Thoracic aorta (tissue), 2 donors: ENCODE results near the gene SELENOK. TPM values are rescaled to one million over a fixed set of nuclear protein-coding genes. Genes with fewer than 3 reads are reported as not detected.

Experiments
- ATAC-seq: fragments of 150-250 bp; one replicate; pipeline ENCODE4 v1.8.0; 2017; ENCODE audit warnings: low read depth; ENCODE audit not compliant: insufficient number of reproducible peaks, low FRiP score
- DNase-seq: peaks from one replicate; pipeline ENCODE4 v3.0.0-alpha.2; 2020; ENCODE audit warnings: low spot score
- H3K27ac ChIP-seq, 2 donors: fragments of 200-600 bp; sonication (generic); 1 replicate in 1 of 2; 2 replicates in 1 of 2; pipeline ENCODE4 v1.5.1; 2016; ENCODE audit warnings: mild to moderate bottlenecking in 2 of 2, moderate library complexity in 2 of 2
- H3K27me3 ChIP-seq: fragments of 200-600 bp; sonication (generic); replicated peaks from 2 replicates; pipeline ENCODE4 v1.6.0; 2016; ENCODE audit warnings: mild to moderate bottlenecking; ENCODE audit not compliant: insufficient read depth
- H3K36me3 ChIP-seq: fragments of 200-600 bp; sonication (generic); one replicate; pipeline ENCODE4 v1.5.1; 2016
- H3K4me1 ChIP-seq, 2 donors: fragments of 200-600 bp; sonication (generic); 1 replicate in 1 of 2; 2 replicates in 1 of 2; pipeline versions ENCODE4 v1.5.1 to v1.6.0; 2016; ENCODE audit warnings: low read depth in 2 of 2, mild to moderate bottlenecking in 1 of 2; ENCODE audit not compliant: control insufficient read depth in 1 of 2
- H3K4me3 ChIP-seq: fragments of 200-600 bp; sonication (generic); 2 replicates; pipeline ENCODE4 v1.5.1; 2016; ENCODE audit warnings: mild to moderate bottlenecking
- H3K9me3 ChIP-seq: fragments of 200-600 bp; sonication (generic); 2 replicates; pipeline ENCODE4 v1.5.1; 2016
- total RNA-seq, 2 donors: library from RNA; depleted of rRNA; stranded (reverse); fragments of >200 nt; gene quantifications; one replicate each; pipeline versions ENCODE4 v1.1.0 to v1.2.3, GENCODE V29; 2016
- TF ChIP-seq, protein P1 (sequence below): fragments of 200-600 bp; sonication (generic); IDR thresholded peaks from one replicate; pipeline ENCODE4 v1.5.1; 2019; ENCODE audit warnings: antibody characterized with exemption

Gene SELENOK
- total RNA-seq, 2 donors from 2014 or later: 22.6 to 36.8 TPM

DNA sequence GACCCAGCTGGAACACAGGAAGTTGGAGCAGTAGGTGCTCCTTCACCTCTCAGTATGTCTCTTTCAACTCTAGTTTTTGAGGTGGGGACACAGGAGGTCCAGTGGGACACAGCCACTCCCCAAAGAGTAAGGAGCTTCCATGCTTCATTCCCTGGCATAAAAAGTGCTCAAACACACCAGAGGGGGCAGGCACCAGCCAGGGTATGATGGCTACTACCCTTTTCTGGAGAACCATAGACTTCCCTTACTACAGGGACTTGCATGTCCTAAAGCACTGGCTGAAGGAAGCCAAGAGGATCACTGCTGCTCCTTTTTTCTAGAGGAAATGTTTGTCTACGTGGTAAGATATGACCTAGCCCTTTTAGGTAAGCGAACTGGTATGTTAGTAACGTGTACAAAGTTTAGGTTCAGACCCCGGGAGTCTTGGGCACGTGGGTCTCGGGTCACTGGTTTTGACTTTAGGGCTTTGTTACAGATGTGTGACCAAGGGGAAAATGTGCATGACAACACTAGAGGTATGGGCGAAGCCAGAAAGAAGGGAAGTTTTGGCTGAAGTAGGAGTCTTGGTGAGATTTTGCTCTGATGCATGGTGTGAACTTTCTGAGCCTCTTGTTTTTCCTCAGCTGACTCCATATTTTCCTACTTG is 33.4 kb downstream of the SELENOK start:
- no peak for DNase-seq
- peaks cover 13% of the 10 kb centered on the region for H3K36me3 ChIP-seq
- H3K27me3 ChIP-seq: no peaks in the 10 kb centered on the region
- no peaks in the 10 kb centered on the region for H3K9me3 ChIP-seq
- H3K27ac ChIP-seq: no peak overlapping the region
- TF ChIP-seq, protein P1, sequence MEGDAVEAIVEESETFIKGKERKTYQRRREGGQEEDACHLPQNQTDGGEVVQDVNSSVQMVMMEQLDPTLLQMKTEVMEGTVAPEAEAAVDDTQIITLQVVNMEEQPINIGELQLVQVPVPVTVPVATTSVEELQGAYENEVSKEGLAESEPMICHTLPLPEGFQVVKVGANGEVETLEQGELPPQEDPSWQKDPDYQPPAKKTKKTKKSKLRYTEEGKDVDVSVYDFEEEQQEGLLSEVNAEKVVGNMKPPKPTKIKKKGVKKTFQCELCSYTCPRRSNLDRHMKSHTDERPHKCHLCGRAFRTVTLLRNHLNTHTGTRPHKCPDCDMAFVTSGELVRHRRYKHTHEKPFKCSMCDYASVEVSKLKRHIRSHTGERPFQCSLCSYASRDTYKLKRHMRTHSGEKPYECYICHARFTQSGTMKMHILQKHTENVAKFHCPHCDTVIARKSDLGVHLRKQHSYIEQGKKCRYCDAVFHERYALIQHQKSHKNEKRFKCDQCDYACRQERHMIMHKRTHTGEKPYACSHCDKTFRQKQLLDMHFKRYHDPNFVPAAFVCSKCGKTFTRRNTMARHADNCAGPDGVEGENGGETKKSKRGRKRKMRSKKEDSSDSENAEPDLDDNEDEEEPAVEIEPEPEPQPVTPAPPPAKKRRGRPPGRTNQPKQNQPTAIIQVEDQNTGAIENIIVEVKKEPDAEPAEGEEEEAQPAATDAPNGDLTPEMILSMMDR: no peak
- H3K4me1 ChIP-seq: no peaks in the 10 kb centered on the region
- no peak overlapping the region for H3K4me3 ChIP-seq
- ATAC-seq: no peak

GRCh38 chr3:53856964-53857363 is 34.7 kb downstream of the SELENOK start:
- Histone ChIP-seq H3K9me3 (no peaks in the 10 kb centered on the region), H3K4me3 (no peak overlapping the region), H3K27me3 (no peaks in the 10 kb centered on the region), H3K27ac (no peak overlapping the region), H3K4me1 (no peaks in the 10 kb centered on the region), H3K36me3 (peaks cover 13% of the 10 kb centered on the region)
- ATAC-seq (no peak), DNase-seq (no peak)
- TF ChIP-seq, protein P1: no peak

DNA sequence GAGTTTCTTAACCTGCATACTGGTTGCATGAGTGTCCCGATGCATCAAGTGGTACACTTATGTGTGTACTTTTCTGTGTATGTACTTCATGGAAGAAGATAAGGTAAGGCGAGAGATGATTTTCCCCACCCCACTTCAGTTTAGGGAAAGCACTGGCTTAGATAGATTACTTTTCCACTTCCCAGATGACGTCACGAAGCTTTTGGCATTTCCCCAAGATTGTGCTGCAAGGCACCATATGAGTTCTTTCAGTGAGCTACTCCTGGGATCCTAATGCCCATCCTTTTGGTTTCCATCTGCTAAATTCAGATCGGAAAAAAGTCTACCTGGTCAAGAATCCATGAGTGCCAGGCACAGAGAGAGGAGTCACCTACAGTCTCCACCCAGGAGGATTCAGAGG is 40.8 kb downstream of the SELENOK start:
- no peak overlapping the region for H3K4me3 ChIP-seq
- ATAC-seq: no peak
- DNase-seq: no peak
- H3K36me3 ChIP-seq: no peaks in the 10 kb centered on the region
- H3K4me1 ChIP-seq: peaks cover 3 to 5% of the 10 kb centered on the region in 2 donors
- H3K27me3 ChIP-seq: no peaks in the 10 kb centered on the region
- no peaks in the 10 kb centered on the region for H3K9me3 ChIP-seq
- TF ChIP-seq, protein P1: no peak
- H3K27ac ChIP-seq: no peak overlapping the region

- no peak overlapping the region for H3K27ac ChIP-seq
- no peaks in the 10 kb centered on the region for H3K36me3 ChIP-seq
- no peaks in the 10 kb centered on the region for H3K9me3 ChIP-seq
- TF ChIP-seq, protein P1: no peak
- no peaks in the 10 kb centered on the region for H3K27me3 ChIP-seq
- DNase-seq (no peak), ATAC-seq (no peak)
- no peak overlapping the region for H3K4me3 ChIP-seq
- H3K4me1 ChIP-seq: peaks cover 3 to 12% of the 10 kb centered on the region in 2 donors
Measured at GRCh38 chr3:53849916-53850315, 41.7 kb downstream of the SELENOK start.

DNA sequence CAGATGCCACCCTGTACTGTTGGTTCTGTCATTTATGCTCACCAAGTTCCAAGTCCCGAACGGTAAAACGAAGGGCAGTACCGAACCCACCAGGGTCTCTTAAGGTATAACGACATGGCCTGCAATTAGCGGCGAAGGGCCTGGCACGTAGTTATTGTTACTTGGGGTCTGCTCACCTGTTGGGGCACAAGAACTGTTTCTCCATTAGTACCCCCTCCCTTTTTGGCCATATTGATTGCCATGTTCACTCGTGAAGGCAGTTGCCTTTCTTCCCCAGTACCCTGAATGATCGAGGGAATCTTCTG is 44.9 kb downstream of the SELENOK start:
- no peaks in the 10 kb centered on the region for H3K27me3 ChIP-seq
- peak overlapping the region; percentile 82 for H3K4me3 ChIP-seq
- ATAC-seq (no peak), DNase-seq (no peak)
- TF ChIP-seq, protein P1: no peak
- peaks cover 3 to 21% of the 10 kb centered on the region in 2 donors for H3K4me1 ChIP-seq
- no peaks in the 10 kb centered on the region for H3K36me3 ChIP-seq
- H3K27ac ChIP-seq: no peak overlapping the region
- no peaks in the 10 kb centered on the region for H3K9me3 ChIP-seq
